GM21619 (cell line): ENCODE data around the gene CTDNEP1.

Experiments used
- ATAC-seq: cut with Tn5 transposase; IDR thresholded peaks from one replicate; pipeline ENCODE4 v1.9.1; 2021; ENCODE audit not compliant: unreplicated experiment

Gene CTDNEP1

DNA sequence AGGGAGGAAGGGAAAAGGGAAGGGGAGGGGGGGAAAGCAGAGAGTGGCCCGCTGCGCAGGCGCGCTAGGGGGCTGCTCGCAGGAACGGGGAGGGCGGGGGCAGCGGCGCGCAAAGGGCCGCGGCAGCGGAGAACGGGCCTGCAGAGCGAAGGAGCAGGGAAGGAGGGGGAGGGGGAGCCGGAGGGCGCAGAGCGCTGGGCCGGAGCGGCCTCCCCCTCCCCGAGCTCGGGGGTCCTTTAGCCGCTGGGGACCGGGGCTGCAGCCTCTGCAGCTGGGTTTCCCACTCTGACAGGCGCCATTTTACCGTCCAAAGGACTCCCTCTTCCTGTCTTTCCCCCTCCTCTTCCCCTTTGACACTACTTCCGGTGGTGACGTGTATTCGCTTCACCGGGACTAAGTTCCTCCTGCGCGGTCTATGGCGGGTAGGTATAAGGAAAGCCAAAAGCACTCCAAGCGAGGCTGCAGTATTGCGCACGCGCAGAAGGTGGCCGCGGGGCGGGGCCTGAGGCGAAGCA is at the start of gene CTDNEP1:
Gene CTDNEP1 (minus strand): TSS at position 74 of the 515 bp plus-strand sequence. CDS start 438 bp downstream, outside the sequence.
- ATAC-seq, result peak; percentile 86

DNA sequence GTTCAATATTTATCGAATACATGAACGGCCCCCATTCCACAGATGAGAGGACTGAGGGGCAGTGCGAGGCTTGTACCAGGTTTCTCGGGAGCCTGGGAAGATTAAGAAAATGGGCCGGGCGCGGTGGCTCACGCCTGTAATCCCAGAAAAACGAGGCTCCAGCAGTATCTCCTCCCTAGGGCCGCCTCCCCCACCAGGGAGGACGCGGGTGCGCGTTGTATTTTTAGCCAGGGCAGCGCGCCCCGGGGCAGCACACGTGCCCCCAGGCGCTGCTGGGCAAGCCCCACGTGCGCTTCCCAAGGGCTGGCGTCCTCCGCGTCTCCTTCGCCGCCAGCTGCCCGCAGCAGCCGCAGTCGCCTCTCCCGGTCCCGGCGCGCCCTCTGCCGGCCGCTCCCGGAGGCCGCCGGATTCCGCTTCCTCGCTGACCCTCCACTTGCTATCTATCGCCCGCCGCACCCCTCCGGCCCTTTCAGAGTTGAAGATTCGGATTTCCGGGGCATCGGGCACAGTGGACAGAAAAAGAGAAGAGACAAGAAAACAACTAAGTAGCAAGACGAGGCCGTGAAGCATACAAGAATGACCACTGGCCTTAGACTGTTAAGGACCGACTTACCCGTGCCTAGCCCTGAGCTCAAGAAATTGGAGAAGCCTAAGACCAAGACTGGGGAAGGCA is 44.8 kb upstream of the CTDNEP1 start:
- no peak for ATAC-seq

DNA sequence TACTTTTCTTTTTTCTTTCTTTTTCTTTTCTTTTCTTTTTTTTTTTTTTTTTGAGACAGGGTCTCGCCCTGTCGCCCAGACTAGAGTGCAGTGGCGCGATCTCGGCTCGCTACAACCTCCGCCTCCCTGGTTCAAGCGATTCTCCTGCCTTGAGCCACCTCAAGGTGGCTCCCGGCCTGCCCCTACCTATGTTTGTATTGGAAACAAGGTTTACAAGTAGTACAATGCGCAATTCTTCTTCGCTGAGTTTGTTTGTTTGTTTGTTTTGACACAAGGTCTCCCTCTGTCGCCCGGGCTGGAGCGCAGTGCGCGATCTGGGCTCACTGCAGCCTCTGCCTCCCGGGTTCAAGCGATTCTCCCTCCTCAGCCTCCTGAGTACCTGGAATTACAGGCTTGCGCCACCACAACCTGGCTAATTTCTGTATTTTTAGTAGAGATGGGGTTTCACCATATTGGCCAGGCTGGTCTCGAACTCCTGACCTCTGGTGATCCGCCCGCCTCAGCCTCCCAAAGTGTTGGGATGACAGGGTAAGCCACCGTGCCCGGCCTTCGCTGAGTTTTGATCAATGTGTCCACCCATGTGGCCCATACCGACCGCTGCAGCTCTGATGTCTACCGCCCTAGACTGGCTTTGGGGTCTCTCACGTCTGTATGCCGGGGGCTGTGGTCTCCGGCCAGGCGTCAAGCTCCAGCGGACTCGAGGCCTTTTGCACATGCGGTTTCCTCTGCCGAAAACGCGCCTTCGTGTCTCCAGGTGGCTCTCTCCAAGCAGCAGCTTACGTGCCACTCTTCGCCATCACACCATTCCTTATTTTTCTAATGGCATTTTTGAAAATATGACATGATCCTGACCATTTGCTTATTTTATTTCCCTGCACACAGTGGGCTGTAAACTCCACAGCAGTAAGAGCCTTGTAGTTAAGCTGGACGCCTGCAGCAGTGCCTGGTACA is 44.0 kb upstream of the CTDNEP1 start:
- ATAC-seq, result no peak

DNA sequence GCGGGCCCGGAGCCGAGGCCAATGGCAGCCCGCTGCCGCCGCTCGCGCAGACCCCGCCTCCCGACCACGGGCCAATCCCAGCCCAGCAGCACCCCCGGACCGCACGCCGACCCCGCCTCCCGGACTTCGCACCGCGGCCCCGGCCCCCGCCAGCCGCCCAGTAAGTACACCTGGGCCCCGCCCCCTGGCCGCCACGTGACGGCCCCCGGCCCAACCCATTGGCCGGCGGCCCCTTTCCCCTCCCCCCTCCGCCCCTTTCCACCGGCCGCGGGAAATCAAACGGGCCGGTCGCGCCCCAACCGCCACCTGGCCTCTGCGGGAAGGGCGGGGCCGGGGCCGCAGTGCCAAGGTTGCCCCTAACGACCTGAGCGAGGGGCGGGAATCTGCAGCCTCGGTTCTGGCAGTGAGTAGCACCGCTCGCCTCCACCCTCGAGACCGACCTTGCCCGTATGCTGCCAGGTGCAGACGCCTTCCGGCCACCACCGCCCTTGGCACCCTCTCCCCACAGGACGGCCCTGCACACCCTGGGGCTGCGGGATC is 43.1 kb upstream of the CTDNEP1 start, which contains the start of gene YBX2:
Gene YBX2 (minus strand): TSS at position 26 of the 540 bp plus-strand sequence. CDS start 139 bp downstream, outside the sequence.
- no peak for ATAC-seq

DNA sequence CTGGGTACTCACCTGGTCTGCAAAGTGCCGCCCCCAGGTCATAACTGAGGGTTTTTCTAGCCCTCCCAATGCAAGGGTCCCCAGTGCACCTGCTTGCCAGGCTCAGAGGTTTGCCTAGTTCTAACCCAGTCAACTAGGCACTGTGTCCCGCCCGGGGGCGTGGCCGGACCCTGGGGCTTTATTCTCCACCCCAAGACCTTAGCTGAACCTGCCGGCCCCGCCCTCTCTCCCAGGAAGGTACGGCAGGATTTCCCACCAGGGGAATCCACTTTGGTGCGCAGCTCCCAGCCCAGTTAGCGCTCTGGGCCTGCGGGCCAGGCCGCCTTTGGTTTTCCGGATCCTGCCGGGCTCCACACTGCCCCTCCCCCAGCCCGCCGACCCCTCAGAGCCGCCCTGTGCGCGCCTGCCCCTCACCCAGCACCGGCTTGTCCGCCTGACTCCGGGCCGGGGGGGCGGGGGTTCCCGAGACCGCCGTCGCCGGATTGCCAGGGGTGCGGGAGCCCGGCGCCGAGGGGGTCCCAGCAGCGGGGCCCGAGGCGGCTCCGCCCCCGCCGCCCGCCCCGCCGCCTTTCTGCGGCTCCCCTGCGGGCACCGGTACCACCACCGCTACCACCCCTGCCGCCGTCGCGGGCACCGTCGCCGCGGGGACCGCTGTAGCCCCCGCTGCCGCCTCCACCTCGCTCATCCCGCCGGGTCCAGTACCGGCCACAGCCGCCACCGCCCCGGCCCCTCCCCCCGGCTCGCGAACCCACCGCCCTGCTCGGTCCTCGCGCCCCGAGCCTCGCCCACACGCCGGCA is 42.5 kb upstream of the CTDNEP1 start:
- ATAC-seq, result no peak

DNA sequence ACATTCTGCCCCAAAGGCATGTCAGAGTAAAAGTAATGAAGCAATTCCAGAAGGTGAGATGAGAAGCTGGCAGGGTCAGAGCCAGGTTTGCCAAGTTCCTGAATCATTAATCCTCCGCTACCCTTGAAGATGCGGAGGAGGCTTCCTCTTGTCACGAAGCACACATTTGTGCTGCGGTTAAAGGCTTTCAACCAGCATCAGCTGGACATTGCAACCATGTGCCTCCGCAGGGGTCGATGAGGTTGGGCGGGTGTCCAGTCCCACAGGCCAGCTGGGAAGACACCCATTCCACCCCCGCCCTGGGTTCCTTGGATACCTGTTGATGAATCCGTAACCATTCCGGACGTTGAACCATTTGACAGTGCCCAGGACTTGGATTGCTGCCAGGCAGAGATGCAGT is 41.6 kb upstream of the CTDNEP1 start:
- ATAC-seq, result no peak

DNA sequence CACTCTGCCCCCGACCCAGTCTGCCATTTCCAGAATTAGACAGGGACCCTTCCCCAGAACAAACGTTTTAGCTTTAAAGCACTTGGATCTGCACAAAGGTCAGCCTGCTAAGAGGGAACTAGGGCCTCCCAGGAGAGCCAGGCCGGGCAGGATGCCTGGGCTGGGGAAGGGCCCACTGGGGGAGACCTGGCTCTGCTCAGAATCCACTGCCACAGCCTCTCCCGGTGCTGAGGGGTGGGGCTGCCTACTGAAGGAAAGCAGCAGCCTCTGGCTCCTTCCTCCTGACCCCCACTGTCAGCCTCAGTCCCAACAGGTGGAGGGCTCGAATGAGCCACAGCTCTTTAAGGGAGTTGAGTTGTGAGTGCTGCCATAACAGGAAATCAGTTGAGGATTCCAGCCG is 41.2 kb upstream of the CTDNEP1 start:
- no peak for ATAC-seq

DNA sequence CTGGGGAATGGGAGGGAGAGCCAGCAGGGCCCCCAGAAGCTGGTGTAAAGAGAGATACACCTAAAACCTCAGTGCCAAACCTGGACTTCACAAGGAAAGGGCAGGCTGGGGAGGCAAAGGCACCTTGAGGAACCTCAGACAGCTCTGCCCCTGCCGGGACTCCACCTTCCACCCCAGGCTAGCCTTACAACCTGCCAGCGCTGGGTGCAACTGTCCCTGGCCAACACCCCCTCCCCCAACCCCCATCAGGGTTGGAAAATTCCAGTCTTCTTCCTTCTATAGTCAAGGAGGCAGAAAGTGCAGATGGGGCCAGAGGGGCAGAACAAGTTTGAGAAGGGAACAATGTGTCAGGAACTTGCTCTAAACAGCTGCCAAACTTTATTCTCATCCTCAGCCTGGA is 40.7 kb upstream of the CTDNEP1 start:
- no peak for ATAC-seq

DNA sequence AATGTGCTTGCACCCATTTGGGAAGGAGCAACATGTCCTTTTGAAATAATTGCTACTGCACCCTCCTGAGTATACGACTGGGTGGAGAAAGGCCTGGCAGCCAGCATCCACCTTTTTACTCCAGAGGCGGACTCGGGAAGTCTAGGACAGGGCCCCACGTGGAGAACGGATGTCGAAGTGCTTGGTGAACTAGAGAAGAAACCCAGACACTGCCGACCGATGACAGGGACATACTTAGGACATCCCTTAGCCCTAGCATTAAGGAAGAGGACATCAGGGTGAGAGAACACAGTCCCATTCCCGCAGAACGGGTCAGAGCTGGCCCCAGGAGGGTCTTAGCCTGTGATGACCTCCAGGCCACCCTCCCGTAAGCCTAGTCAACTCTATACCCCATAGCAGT is 39.2 kb upstream of the CTDNEP1 start:
- no peak for ATAC-seq

DNA sequence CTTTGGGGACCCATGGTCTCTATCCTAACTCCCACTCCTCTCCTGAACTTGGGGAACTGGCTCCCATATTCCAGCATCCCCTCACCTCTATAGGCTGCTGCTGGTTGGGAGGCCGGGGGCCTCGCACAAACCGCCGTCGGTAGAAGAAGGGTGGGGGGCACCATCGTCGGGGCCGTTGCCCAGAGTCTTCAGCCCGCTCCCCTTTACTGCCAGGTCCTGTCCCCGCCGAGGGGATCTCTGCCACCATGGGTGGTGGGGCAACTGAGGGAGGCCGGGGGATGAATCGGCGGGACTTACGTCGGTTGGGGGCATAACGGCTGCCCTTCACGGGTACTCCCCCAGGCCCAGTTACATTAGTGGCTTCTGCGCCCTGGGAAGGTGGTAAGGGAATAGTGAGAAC is 38.6 kb upstream of the CTDNEP1 start:
- no peak for ATAC-seq

DNA sequence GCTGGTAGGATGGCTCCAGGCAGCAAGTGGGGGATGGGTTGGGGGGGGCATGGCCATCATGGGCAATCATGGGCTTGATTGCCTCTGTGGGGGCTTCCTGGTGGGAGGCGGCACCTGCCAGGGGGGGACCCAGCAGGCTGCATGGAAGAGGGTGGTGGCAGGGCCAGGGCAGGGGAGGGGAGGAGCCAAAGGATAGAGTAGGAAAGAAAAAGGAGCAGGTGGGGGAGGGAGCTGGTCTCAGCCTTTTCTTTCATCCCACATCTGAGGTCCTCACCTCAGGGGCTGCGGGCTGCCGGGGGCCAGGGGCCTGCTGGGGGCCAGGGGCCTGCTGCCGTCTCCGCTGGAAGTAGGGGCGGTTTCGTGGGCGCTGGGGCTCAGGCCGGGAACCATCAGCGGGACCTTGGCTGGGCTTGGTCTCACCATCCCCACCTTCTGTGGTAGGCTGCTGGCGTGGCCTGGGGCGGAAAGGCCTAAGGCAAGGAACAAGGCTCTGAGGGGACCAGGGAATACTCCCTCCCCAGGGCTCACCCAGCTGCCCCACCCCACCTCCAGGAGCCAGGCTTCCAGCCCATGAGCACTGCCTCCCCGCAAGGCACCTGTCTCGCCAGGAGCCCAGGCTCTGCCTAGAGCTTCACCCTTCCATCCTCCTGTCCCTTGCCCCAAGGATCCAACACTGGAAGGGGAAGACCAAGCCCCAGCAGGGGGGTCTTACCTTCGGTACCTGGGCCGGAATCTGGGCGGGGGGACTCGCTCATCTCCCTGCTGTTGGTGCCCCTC is 37.9 kb upstream of the CTDNEP1 start:
- ATAC-seq, result no peak

DNA sequence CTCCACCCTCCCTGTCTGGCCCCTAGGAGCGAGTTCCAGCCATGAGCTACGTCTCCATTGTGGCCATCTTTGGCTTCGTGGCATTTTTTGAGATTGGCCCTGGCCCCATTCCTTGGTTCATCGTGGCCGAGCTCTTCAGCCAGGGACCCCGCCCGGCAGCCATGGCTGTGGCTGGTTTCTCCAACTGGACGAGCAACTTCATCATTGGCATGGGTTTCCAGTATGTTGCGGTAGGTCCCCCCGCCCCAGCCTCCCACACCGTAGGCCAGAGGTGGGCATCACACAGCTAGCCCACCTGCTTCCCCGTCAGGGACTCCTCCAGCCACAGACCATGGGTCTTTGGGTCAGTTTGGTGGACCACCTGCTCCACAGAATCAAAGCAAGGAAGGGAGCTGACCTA is 34.1 kb upstream of the CTDNEP1 start:
- no peak for ATAC-seq

DNA sequence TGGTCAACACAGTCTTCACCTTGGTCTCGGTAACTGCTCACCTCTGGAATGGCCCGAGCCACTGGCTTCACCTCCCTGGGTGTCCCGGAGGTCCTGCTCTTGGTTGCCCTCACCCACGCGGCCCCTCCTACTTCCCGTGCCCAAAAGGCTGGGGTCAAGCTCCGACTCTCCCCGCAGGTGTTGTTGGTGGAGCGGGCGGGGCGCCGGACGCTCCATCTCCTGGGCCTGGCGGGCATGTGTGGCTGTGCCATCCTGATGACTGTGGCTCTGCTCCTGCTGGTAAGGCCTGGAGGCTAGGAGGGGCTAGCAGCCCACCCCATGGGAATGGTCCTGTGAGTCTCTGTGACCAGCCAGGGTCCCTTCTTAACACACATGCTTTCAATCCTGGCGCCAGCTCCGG is 33.4 kb upstream of the CTDNEP1 start:
- ATAC-seq, result no peak

DNA sequence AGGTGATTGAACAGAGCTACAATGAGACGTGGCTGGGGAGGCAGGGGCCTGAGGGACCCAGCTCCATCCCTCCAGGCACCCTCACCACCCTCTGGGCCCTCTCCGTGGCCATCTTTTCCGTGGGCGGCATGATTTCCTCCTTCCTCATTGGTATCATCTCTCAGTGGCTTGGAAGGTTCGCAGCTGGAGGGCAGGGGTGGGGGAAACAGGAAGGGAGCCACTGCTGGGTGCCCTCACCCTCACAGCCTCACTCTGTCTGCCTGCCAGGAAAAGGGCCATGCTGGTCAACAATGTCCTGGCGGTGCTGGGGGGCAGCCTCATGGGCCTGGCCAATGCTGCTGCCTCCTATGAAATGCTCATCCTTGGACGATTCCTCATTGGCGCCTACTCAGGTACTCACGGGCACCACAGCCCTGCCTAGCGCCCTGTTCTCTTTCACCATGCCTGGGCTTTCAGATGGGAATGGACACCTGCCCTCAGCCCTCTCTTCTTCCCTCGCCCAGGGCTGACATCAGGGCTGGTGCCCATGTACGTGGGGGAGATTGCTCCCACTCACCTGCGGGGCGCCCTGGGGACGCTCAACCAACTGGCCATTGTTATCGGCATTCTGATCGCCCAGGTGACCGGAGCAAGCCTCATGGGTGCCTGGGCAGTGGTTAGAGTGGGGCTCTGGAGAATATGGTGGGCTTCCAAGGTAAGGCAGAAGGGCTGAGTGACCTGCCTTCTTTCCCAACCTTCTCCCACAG is 32.1 kb upstream of the CTDNEP1 start:
- ATAC-seq, result no peak

DNA sequence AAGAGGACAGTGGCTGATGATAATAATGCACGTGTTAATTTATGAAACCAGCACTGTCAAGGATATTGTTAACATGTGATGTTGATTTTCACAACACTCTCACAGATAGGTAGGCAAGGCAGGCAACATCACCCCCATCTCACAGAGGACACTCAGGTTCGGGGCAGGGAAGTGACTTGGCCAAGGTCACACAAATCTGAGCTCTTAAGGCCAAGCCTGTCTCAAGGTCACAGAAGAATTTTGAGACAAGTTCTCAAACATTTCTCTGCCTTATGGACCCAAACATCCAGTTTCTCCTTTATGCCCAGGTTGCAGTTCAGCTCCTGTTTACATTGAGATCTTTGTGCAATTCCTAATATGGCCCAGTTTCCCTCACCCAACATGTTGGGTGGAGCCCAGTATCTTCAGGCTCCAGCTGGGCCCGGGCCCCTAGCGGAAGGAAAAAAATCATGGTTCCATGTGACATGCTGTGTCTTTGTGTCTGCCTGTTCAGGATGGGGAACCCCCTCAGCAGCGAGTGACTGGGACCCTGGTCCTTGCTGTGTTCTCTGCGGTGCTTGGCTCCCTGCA is 31.3 kb upstream of the CTDNEP1 start:
- ATAC-seq, result no peak

DNA sequence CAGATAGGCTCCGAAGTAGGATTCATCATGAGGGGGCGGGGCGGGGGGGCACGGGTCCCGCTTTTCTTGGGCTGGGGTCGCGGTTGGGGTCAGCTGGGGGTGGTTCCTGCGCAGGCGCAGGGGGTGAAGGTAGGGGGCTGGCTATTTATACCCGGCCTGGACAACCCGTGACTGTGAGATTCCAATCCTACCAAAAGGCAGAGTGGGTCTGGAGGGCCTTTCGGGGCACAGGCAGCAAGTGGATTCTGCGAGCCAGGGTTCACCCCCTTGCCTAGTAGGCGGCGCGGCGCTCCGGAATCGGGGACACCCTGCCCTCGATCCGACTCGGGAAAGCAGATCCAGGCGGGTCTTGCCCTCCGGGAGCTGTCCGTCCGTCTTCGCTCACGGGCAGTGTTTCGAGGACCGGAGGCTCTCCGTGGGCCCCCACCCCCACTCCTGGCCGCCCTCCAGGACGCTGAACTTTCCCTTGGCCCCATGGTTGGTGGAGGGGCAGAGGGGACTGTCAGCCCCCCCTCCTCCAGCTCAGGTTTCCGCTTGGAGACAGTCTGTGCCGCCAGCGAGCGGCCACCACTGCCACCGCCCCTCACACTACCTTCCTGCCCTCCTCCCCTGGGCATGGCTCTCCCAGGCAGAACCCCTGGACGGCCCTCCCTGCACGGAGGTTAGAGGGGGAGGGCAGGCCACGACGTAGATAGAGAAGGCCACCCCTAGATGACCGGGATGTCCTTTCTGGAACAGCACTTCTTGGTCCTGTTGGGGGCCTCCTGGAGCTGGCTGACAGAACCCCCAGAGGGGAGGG is 30.6 kb upstream of the CTDNEP1 start:
- ATAC-seq, result no peak

DNA sequence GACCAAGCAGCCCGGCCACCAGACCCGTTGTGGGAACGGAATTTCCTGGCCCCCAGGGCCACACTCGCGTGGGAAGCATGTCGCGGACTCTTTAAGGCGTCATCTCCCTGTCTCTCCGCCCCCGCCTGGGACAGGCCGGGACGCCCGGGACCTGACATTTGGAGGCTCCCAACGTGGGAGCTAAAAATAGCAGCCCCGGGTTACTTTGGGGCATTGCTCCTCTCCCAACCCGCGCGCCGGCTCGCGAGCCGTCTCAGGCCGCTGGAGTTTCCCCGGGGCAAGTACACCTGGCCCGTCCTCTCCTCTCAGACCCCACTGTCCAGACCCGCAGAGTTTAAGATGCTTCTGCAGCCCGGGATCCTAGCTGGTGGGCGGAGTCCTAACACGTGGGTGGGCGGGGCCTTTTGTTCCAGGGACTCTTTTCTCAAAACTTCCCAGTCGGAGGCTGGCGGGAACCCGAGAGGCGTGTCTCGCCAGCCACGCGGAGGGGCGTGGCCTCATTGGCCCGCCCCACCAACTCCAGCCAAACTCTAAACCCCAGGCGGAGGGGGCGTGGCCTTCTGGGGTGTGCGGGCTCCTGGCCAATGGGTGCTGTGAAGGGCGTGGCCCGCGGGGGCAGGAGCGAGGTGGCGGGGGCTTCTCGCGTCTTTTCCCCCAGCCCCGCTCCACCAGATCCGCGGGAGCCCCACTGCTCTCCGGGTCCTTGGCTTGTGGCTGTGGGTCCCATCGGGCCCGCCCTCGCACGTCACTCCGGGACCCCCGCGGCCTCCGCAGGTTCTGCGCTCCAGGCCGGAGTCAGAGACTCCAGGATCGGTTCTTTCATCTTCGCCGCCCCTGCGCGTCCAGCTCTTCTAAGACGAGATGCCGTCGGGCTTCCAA is 29.8 kb upstream of the CTDNEP1 start, which contains the start of gene SLC2A4:
Gene SLC2A4 (plus strand): TSS at position 645 of the 879 bp plus-strand sequence. CDS start 217 bp downstream, at position 862.
- no peak for ATAC-seq
